HG03025 (cell line): ENCODE data around the gene SPRED3.
"Not testable (repeated sequence)": the region's sequence is repeated elsewhere in the genome, so short reads cannot be mapped to it uniquely, and the experiment has no call there.

Experiments used
- ATAC-seq: cut with Tn5 transposase; IDR thresholded peaks from one replicate; pipeline ENCODE4 v1.9.1; 2021; ENCODE audit warnings: mild to moderate bottlenecking, moderate library complexity; ENCODE audit not compliant: unreplicated experiment, low FRiP score

SPRED3 gene

GRCh38 chr19:38389101-38389925, 816 bp downstream of the SPRED3 start:
- no peak for ATAC-seq

- ATAC-seq = no peak
Measured at GRCh38 chr19:38389957-38390924, 1.7 kb downstream of the SPRED3 start.

DNA sequence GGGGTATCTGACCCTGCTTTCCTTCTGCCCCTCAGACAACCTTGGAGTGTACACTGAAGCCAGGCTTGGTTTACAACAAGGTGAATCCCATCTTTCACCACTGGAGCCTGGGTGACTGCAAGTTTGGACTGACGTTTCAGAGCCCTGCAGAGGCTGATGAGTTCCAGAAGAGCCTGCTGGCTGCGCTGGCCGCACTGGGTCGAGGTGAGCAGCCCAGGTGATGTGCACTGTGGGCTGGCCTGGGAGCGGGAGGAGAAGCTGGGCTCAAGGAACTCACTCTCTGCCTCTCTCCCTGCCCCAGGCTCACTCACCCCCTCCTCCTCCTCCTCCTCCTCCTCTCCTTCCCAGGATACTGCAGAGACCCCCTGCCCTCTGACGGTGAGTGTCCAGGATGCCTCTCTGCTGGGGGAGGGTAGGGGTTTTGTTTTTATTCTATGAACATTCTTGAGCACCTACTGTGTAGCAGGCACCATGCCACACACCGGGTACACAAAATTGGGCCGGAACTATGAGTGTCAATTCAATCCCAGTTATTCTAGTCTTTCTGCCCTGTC, 3.5 kb downstream of the SPRED3 start:
- ATAC-seq = no peak

DNA sequence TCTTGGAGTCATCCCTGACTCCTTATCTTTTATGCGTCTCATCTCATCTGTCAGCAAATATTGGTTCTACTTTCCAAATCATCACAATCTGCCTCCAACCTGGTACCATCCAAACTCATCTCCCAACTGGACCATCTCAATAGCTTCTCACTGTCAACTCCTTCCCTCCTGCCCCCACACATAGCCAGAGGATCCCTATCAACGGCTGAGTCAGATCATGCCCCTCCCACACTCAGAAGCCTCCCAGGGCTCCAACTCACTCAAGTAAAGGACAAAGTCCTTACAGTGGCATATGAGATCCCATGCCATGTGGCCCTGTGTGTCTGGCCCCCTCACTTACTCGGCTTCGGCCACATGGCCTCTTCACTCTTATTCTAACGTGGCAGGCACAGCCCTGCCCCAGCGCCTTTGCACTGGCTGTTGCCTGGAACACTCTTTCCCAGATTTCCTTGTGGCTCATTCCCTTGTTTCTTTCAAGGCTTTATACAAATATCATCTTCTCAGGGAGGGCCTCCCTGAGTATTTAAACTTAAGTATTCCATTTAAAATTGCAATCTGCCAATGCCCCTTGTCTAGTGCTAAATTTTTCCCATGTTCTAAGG, 4.3 kb downstream of the SPRED3 start:
- ATAC-seq = no peak

DNA sequence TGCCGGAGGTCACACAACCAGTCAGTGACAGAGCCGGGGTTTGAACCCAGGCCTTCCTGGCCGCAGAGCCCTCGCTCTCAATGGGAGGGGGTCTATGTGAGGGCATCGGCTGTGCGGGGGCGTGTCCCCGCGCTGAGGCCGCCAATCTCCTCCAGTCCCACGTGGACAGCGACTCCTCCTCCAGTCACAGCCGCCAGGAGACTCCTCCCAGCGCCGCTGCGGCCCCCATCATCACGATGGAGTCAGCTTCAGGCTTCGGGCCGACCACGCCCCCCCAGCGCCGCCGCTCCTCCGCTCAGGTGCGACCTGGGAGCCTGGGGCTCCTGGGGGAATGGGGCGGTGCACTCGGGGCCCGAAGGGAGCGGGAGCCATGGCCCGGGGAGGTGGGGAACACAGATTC, 6.0 kb downstream of the SPRED3 start:
- ATAC-seq = no peak

- no peak for ATAC-seq
Measured at GRCh38 chr19:38395381-38396114, 7.1 kb downstream of the SPRED3 start.

GRCh38 chr19:38399081-38399480, 10.6 kb downstream of the SPRED3 start:
- no peak for ATAC-seq

GRCh38 chr19:38399537-38399936, 11.0 kb downstream of the SPRED3 start:
- ATAC-seq = no peak

- ATAC-seq = no peak
Measured at GRCh38 chr19:38400361-38400760, 11.9 kb downstream of the SPRED3 start.

GRCh38 chr19:38401148-38401547, 12.7 kb downstream of the SPRED3 start:
- ATAC-seq = no peak

DNA sequence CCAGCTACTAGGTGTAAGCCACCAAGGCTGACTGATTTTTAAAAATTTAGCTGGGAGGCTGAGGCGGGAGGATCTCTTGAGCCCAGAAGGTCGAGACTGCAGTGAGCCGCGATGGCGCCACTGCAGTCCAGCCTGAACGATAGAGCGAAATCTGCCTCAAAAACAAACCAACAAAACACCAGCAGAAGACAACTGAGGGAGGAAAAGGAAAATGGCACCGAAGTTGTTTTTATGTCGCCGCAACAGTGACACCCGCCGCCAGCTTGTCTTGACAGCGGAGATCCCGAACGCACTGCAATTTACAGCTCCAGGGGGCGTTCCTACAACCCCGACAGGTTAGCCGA, 14.1 kb downstream of the SPRED3 start:
- no peak for ATAC-seq

GRCh38 chr19:38402967-38403674, 14.6 kb downstream of the SPRED3 start, which contains the start of gene FAM98C:
FAM98C (plus strand) TSS chr19:38403093; CDS start chr19:38403154, 61 bp downstream.
- ATAC-seq = peak; percentile 76

GRCh38 chr19:38404858-38405257, 16.4 kb downstream of the SPRED3 start:
- no peak for ATAC-seq

DNA sequence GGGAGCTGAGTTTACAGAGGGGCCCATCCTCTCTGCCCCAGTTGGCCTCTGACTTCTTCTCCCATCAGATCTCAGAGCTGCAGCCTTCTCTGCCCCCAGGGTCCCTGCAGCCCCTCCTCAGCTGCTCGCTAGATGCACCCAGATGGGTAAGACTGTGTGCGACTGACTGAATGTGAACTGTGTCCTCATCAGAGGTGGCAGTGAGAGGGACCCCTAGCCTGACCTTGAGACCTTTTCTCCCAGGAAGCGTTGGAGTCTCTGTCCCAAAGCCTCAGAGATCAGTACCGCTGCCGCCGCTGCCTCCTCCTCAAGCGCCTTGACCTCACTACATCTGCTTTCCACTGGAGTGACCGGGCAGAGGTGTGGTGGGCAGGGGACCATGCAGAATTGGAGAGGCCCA, 16.8 kb downstream of the SPRED3 start:
- no peak for ATAC-seq

DNA sequence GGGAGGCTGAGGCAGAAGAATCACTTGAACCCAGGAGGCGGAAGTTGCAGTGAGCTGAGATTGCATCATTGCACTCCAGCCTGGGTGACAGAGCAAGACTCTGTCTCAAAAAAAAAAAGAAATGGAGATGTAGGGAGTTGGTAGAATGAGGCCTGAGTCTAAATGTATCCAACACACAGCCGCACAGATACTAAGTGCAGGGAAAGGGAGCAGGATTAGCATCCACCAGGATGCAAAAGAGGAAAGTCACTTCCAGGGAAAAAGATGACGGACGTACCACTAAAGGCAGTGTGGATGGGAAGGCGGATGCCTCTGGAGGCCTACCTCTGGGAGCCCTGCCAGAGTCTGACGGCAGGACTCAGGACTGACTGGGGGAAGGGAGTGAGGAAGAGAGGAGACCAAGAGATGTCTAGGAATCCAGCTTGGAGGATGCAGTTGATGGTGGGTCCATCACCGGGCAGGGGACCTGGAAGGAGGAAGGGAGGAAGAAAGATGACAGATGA, 21.2 kb downstream of the SPRED3 start:
- no peak for ATAC-seq

DNA sequence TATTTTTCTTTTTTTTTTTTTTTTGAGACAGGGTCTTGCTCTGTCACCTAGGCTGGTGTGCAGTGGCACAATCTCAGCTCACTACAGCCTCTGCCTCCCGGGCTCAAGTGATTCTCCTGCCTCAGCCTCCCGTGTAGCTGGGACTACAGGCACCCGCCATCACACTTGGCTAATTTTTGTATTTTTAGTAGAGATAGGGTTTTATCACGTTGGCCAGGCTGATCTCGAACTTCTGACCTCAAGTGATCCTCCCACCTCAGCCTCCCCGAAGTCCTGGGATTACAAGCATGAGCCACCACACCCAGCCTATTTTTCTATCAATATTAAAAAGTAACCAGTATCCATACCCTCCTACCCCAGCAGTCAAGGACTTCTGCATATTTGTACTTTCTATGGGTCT, 21.9 kb downstream of the SPRED3 start:
- ATAC-seq = not testable (repeated sequence)

DNA sequence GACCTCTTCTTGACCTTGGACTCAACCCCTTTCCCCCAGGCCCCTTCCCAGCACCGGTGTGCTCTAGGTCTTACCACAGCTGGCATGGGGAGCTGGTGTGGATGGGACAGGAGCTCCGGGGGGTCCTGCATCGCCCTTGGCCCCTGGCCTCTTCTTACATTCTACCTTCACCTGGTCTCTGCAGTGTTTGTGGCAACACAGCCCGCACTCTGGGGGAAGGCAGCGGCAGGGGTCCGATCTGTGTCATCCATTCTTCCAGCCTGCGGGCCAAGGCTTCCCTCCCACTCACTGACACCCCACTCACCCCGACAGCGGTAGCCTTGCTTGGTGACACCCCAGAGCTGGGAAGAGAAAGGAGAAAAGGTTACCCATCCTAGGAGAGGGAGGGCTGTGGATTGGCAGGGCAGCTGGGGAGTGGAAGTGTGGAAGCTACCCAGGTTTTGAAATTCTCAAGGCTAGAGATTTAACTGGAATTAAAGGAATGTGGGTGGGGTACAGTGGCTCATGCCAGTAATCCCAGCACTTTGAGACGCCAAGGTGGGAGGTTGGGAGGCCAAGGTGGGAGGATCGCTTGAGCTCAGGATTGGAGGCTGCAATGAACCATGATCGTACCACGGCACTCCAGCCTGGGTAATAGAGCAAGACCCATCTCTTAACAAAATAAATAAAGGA, 22.7 kb downstream of the SPRED3 start:
- ATAC-seq = no peak

GRCh38 chr19:38411898-38412297, 23.4 kb downstream of the SPRED3 start:
- not testable (repeated sequence) for ATAC-seq

- ATAC-seq = no peak
Measured at GRCh38 chr19:38412491-38412890, 24.0 kb downstream of the SPRED3 start.
